GM21529 (cell line): ENCODE measurements around the gene C2orf68.
A peak's percentile ranks its signal among the peaks of the same experiment; 100 is the strongest.
"Not testable (repeated sequence)": the region's sequence is repeated elsewhere in the genome, so short reads cannot be mapped to it uniquely, and the experiment has no call there.

Experiments used
- ATAC-seq: cut with Tn5 transposase; IDR thresholded peaks from one replicate; pipeline ENCODE4 v1.9.1; 2021; ENCODE audit not compliant: unreplicated experiment

Gene C2orf68

DNA sequence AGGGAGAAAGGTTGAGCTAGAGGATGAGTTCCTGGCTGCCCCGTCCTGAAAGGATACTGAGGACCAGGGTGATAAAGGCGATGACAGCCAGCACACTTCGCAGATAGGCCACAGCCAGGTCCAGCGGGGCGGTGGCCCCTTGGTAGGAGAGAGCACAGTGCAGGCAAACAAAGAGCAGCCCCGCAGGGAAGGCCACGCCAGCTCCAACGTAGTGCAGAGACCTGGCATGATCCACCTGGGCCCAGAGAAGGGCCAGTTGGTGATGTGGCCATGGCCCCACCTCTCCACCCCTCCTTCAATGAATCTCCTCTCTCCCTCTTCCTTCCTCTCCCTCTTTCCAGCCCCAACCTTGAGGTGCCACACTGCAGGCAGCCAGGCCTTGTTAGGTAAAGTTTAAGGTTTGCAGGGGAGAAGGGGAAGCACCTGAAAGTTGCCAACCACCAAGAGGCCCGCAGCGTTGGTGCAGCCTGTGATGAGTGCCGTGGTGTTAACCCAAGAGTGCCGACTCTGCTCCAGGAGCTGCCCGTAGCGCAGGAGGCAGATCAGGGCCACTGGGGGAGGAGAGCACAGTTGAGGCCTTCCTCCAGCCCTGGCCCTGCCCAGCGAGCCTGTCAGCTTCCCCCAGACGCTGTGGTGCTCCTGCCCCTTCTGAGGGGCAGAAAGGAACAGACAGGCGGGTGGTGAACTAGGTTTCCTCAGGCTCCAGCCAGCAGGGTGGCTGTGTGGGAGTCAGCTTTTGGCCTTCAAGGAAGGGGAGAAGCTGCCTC is 12.2 kb downstream of the C2orf68 start:
- ATAC-seq = no peak

DNA sequence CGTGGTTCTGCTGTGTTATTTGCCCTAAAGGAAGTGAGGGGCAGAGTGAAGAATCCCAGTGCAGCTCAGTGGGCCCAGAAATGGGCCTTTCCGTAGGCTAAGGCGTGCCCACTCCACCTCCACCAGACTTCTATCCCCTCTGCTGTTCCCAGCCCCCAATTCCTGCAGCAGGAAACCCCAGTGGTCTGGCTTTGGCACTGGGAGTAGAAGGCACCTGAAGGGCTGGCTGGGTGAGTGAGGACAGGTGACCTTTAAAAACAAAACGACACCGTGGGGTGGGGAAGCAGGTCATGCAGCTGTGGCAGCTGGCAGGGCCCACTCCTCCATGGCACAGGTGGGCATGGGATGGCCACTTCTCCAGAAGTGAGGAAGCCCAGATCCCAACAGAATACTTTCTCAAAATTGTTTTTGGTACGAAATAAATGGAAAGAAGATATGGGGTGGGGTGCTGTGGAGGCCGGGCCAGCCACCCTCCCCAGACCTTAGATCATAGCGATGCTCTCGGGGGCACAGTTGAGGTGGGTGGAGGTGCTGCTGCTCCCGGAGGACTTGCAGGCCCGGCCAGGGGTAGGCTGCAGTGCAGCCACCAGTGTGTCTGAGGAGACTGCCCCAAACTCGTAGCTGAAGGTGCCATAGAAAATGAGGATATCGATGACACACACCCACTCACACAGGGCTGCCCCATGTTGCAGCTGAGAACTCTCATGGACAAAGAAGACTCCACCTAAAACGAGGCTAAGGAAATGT is 13.1 kb downstream of the C2orf68 start:
- ATAC-seq = no peak

DNA sequence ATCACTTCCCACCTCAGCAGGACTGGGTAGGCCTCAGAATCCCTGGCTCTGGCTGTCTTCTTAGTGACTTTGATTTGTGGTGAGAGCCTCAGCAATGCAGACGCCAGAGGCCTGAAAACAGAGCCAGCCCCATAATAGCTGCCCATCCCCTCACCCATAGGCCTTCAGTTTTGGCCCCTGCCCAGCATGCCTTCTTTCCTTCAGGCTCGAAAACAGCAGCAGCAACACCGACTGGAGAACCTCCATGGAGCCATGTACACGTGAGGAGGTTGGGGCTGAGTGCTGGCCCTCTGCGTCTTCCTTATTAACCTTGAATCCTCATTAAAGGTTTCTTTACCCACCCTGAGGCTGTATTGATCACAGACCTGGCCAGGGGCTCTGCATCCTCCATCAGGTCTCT is 14.6 kb downstream of the C2orf68 start:
- no peak for ATAC-seq

DNA sequence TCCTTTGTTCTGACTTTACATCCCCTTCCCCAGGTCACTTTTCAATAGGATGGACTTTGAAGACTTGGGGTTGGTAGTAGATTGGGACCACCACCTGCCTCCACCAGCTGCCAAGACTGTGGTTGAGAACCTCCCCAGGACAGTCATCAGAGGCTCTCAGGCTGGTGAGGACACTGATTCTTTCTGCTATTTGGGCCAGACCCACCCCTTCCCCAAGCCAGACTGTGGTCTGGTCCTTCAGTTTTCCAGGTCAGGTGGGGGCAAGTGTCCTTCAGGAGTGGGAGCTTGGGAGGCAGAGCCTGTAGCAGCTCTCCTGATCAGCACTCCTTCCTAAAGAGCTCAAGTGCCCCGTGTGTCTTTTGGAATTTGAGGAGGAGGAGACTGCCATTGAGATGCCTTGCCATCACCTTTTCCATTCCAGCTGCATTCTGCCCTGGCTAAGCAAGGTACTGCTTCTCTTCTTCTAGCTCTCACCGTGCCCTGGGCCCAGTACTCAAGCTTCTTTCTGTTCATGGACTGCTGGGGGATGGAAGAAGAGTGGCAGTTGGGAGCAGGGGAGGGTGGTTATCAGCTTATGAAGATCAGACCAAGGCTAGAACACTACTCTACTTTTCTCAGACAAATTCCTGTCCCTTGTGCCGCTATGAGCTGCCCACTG is 15.3 kb downstream of the C2orf68 start:
- no peak for ATAC-seq

DNA sequence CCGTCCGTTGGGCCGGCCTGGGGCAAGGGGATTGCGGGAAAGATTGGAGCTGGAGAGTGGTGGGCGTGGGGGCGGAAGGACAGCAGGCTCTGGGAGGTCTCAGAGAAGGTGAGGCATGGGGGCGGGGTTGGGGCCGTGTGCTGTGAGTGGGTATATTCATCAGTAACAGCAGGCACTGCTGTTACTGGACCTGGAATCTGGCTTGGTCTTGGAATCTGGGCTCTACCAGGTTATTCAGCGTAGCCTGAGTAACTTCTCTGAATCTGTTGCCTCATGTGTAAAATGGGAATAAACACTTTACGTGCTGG is 15.9 kb downstream of the C2orf68 start:
- no peak for ATAC-seq

DNA sequence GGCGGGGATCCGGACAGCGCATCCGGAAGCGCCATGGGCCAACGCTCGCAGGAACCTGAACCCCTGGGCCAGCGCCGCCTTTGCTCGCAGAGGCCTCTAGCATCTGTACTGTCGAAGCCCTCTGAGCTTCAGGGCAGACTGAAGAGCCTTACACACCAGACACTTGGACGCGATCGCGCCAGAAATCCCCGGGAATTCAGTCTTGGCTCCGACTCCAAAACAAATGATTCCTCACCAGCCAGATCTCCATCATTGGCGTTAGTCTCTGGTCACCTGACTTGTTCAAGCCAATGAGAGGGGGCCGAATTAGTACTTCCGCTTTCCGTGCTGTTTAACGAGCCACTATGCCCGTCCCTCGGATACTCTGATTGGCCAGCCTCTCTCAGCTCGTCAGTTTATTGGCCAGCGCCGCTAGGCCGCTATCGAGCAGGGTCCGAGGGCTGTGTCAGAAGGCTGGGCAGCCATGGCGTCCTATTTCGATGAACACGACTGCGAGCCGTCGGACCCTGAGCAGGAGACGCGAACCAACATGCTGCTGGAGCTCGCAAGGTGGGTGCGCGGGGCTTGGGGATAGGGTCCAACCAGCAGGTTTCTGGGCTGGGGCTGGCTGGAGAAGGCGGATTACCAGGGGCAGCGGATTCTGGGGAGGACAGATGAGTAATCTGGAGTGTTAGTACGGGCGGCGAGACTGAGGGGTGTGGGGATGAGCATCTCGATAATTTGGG is 16.4 kb downstream of the C2orf68 start, which contains the start of gene RNF181:
Gene RNF181, plus strand, starts transcription at position 445 of the 725 bp plus-strand sequence. Its CDS starts 19 bp downstream, at position 464.
- peak; percentile 98 for ATAC-seq

DNA sequence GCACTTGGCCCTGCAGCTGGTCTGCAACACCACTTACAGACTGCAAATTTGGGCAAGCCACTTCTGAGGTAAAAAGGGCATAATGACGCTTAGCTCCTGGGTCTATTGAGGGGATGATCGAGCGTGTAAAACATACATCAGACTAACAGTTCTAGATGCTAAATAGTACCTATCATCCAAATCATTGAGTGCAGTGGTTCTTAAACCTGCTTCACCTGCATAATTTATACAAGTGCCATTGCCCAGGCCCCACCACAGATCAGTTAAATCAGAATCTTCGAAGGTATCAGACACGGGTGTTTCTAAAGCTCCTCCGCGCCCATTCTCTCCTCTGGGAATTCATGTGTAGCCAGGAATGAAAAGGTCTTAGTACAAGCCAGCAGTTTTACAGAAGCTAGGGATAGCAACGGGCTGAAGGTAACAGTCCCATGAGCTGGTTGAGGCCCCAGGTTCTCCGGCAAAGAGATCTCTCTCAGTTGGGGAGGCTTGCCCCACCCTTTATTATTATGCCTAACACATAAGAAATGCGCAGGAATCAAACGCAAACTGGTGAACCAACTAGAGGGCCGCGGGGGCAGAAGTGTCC is 17.1 kb downstream of the C2orf68 start:
- no peak for ATAC-seq

DNA sequence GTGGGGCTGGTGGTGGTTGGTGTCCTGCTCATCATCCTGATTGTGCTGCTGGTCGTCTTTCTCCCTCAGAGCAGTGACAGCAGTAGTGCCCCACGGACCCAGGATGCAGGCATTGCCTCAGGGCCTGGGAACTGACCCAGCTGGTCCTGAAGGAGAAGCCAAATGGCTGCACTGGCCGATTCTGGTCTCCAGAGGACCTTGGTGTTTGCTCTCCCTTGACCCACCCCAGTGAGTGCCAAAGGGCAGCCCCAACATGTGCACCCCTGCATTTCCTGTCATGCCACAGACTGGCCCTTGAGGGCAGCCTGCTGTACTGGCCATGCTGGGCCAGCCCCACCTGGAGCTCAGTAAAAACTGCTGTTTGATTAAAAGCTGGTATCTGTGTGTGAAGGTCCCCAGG is 18.8 kb downstream of the C2orf68 start:
- ATAC-seq = no peak

DNA sequence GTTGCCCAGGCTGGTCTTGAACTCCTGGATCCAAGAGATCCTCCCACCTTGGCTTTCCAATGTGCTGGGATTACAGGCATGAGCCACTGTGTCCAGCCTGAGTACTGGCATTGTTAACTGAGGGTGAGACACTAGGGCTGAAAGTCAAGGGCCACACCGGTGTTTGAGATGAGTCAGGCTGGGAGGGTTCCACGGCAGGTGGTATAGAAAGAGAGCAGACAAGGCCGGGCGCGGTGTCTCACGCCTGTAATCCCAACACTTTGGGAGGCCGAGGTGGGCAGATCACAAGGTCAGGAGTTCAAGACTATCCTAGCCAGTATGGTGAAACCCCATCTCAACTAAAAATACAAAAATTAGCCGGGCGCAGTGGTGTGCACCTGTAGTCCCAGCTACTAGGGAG is 19.6 kb downstream of the C2orf68 start:
- ATAC-seq = not testable (repeated sequence)

DNA sequence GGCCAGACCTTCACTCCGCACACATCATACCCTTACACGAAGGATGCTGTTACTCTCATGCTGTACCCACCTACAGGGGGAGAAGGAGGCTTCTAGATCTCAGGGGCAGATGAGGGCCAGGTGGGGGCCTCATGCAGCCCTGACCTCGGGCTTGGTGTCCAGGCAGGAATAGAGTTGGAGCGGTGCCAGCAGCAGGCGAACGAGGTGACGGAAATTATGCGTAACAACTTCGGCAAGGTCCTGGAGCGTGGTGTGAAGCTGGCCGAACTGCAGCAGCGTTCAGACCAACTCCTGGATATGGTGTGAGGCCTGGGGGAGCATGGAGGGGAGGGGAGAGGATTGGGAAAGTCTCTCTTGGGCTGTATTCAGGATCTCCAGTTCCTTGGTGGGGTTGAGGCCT is 20.3 kb downstream of the C2orf68 start:
- ATAC-seq = no peak

DNA sequence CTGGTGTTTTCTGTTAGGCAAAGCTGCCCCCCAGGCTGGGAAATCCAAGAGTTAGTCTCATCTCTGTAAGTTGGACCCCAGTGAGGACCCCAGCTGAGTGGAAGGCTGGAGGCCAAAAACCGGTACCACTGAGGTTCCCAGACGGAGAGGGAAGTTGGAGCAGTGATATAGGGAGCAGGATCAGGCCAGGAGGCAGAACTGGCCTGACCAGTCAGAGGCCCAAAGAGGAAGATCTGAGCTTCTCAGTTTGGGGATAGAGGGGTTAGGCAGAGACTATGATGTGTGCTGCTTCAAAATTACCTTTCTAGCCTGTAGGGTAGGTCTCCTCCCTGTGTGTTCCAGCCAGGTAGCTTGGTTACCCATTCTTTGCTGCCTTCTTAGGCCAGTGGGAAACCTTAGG is 20.9 kb downstream of the C2orf68 start:
- ATAC-seq = no peak

DNA sequence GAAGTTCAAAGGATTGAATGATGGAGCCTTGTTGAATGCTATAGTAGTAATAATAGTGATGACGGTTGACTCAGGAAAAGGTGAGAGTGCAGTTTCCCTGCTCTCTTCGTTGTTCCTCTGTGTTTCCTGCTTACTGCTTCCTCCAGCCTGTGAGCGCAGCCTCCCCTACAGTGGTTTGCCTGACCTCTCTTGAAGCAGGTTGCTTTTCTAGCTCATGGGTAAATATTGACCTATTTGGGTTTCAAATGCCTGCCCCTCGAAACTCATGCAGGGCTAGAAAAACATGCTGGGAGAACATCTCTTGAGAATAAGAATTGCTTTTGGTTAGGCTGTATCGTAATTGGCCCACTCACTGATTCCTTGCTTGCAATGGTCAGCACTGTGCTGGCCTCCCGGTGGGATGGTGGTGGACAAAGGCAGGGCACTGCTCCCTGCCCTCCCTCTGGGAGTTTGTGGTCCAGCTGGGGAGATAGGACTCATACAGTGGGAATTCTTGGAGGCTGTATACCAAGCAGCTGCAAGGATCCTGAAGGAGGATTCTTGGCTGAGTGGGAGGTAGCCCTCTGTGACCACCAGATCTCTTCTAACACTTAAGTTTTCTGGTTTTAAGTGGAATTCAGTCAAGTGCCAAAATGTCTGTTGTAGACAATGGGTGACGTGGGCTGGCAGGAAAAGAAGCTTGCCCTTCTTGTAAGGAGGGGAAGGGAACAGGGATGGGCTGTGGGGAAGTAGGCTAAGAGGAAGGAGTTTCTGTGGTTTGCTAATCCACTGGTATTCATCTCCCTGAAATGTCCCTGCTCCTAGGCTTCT is 21.7 kb downstream of the C2orf68 start:
- no peak for ATAC-seq

DNA sequence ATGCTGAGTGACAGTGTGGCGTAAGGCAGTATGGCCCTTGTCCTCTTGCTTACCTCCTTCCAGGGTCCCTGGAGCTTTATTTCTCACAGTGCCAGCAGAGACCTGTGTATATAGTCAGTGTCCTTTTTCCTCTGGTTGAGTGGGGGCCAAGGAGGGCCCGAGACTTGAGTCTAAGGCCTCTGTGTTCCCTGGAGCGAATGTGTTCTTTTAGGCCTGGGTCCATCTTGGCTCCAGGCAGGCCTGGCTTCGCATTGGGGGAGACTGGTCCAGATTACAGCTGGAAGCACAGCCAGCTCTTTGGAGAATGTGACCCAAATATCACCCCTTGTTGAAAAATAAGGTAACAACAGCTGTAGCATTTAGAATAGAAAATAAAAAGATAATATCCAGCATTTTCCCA is 22.7 kb downstream of the C2orf68 start:
- no peak for ATAC-seq

DNA sequence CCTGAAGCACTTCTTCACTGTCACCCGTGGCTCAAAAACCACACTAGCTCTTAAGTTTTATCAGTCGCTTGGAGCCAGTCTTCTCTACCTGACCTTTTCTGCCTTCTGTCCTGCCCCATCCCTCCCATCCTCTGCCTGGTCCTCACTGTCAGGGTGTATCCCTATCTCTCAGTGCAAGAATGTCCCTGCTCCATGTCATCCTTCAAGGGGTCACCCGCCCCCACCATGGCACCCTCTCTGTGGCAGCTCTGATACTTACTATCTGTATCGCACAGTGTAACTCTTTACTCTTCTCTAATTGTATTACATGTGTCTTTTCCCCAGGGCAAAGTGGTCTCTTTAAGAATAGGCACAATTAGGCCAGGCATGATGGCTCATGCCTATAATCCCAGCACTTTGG is 23.2 kb downstream of the C2orf68 start:
- ATAC-seq = no peak

DNA sequence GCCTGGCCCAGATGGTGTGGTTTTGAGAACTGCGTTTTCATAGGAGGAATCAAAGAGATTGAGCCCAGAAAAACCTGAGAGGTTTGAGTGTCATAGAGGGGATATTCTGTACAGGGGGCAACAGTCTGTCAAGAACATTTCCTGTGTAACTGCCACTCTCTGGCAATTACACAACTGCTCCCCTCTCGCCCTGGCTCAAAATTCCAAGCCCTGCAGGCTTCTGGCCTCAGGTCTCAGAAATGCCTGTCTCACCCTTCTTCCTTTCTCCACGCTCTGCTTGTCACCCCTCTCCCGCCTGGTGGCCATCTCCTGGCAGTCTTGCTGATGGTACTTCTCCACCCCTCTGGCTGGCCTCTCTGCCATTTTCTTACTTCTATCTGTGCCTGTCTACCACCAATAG is 23.6 kb downstream of the C2orf68 start:
- ATAC-seq = no peak

DNA sequence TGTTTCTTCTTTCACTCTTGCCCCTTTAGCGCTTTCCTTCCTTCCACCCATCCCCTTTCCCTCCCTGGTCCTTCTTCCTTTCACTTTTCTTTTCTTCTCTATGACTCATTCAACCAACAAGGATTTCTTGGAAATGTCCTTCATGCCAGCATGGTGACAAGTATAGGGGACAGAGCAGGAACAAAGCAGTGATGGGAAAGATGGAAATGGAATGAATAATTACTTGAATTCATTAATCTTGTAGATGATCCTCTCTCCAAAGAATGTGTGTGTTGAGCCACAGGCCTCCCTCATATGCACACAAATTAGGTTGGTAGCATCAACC is 26.1 kb downstream of the C2orf68 start:
- ATAC-seq = no peak

DNA sequence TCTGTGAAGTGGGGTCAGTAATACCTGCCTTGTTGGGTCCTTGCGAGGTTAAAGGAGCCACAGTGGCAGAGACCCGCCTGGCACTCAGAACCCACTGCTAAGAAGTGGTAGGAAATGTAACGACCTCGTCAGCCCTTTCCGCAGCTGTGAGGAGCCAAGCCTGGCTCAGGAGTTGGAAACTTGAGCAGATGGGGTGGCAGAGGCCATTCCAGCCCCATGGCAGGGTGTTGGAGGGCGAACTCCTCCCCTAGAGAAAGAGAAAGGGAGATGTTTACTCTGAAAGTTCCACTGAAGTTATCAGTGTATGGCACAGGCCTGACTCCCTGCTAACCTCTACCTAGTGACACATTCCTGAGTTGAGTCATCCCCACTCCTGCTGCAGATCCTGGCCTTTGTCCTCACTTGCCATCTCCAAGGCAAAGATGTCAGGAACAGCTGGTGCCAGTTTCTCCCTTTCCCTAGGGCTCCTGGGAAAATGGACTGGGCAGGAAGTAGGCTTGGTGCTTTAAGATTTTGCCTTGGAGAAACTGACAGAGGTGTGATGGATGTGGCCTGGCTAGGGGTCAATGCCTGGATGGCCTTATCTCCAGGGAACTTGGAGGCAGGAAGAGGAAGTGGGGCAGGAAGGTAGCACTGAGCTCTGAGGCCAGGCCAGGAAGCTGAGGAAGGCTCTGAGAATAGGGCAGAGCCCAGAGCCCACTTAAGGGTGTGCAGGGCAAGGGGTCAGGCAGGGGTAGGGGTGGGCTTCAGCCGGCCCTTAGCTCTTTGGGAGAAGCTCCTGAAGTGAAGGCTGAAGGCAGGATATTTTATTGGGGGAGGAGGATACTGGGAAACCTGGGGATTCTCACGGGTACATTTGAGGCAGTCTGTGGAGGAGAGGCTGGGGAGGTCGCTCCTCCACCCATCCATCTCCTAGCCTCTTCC is 26.7 kb downstream of the C2orf68 start:
- peak; percentile 59 for ATAC-seq

DNA sequence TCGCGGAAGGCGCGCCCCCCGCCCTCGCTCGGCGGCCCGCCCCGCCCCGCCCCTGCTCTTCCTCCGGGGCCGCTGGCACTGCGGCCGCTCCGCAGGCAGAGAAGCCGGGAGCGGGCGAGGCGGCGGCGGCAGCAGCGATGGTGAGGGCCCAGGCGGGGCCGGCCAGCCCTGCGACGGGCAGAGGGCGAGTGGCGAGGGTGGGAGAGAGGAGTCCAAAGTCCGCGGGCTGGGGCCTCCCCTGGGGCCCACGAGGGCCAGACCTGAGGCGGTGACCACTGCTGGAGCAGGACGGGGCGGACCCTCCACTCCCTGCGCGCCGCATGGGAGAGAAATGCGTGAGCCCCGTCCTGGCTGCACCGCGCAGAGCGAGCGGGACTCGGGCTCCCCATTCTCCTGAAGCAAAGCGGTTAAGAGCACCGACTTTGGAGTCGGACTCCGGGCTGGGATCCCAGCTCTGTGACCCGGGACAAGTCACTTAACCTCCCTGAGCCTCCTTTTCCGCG is 27.5 kb downstream of the C2orf68 start, which contains the start of gene VAMP5:
Gene VAMP5, plus strand, starts transcription at position 78 of the 503 bp plus-strand sequence. Its CDS starts 60 bp downstream, at position 138.
- peak; percentile 64 for ATAC-seq
